ENCODE results near the gene FBXO42.
"Not testable (repeated sequence)": the region's sequence is repeated elsewhere in the genome, so short reads cannot be mapped to it uniquely, and the experiment has no call there.

Gene FBXO42

GRCh38 chr1:16371725-16372124, 19.4 kb upstream of the FBXO42 start:
- DNase-seq, result no peak

DNA sequence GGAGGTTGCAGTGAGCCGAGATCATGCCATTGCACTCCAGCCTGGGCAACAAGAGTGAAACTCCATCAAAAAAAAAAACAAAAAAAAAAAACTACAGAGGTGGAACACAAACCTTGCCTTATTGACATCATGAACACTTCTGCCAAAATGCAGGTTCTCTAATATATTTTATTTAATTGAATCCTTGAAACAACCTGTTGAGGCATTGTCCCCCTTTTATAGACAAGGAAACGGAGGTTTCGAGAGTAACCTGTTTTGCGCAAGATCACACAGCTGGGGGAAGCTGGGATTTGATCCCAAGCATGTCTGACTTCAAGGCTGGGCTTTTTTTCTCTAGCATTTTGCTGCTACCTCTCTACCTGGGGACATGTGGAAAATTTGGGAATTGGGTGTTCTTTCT, 17.5 kb upstream of the FBXO42 start:
- DNase-seq, result no peak

GRCh38 chr1:16367968-16368890, 15.9 kb upstream of the FBXO42 start:
- DNase-seq, result no peak

GRCh38 chr1:16367258-16367967, 15.1 kb upstream of the FBXO42 start:
- DNase-seq, result peak; percentile 89

GRCh38 chr1:16366722-16367257, 14.5 kb upstream of the FBXO42 start, which contains the start of gene SZRD1:
Gene SZRD1, plus strand, starts transcription at chr1:16367242. Its CDS starts 16 bp downstream, at chr1:16367258.
- peak; percentile 96 for DNase-seq

DNA sequence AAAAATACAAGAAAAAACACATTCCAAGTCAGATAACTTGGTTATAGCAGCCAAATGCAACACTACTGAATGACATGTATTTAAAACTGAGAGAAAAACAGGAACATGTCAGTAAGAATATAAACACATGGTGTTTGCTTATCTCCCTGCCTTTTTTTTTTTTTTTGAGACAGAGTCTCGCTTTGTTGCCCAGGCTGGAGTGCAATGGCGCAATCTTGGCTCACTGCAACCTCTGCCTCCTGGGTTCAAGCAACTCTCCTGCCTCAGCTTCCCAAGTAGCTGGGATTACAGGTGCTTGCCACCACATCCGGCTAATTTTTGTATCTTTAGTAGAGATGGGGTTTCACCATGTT, 12.8 kb upstream of the FBXO42 start:
- DNase-seq, result not testable (repeated sequence)

DNA sequence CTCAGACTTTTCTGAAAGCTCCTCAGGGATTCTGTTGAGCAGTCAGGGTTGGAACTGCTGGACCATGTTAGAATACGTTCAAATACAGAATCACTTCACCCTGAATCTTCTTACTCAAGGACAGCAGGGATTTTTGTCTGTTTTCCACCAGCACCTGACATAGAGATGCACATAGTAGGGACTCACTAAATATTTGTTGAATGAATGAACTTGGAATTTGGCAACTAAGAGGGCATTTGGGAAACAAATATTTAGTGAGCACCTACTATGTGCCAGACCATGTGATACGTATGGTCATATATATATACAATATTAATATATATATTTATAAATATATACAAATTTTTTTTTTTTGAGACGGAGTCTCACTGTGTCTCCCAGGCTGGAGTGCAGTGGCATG, 4.6 kb upstream of the FBXO42 start:
- DNase-seq, result no peak

GRCh38 chr1:16354619-16355018, 2.3 kb upstream of the FBXO42 start:
- DNase-seq, result no peak

- DNase-seq, result no peak
Observed at GRCh38 chr1:16352842-16353535, 709 bp upstream of the FBXO42 start.

GRCh38 chr1:16351456-16351993, 755 bp downstream of the FBXO42 start:
- no peak for DNase-seq

GRCh38 chr1:16349847-16350406, 2.4 kb downstream of the FBXO42 start:
- no peak for DNase-seq

- no peak for DNase-seq
Observed at GRCh38 chr1:16348414-16349182, 3.7 kb downstream of the FBXO42 start.

- not testable (repeated sequence) for DNase-seq
Observed at GRCh38 chr1:16343276-16343675, 9.0 kb downstream of the FBXO42 start.

DNA sequence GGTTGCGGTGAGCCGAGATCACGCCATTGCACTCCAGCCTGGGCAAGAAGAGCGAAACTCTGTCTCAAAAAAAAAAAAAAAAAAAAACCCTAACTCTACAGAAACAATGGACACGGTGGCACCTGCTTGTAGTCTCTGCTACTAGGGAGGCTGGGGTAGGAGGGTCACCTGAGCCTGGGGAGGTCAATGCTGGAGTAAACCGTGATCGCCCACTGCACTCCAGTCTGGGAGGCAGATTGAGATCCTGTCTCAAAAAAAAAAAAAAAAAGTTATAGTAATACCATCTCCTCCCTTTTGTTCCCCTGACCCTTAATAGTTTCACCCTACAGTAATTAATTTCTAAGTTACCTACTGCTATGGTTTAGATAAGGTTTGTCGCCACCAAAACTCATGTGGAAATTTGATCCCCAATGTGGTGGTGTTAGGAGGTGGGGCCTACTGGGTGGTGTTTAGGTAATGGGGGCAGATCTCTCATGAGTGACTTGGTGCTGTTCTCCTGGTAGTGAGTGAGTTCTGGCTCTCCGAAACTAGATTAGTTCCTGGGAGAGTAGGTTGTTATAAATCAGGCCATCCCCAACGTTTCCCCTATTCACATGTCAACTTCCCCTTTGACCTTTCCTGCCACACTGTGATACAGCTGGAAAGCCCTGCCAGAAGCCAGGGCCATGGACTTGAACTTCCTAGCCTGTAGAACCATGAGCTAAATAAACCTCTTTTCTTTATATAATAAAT, 9.8 kb downstream of the FBXO42 start:
- no peak for DNase-seq

DNA sequence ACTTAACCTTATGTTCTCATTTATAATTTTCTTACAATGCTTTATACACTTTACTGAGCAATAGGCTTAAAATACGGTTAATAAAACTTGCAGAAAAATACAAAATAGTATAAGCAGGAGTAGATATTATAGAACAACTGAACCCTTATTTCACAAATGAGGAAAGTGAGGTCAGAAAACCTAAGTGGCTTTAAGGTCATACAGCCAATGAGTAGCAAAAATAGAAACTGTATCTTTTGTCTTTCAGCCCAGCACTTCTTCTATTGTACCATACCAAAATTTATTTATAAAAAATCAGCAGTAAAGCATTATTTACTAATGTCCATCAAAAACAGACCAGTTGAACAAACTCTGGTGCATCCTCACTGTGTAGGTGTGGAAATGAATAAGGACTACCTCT, 11.6 kb downstream of the FBXO42 start:
- no peak for DNase-seq

DNA sequence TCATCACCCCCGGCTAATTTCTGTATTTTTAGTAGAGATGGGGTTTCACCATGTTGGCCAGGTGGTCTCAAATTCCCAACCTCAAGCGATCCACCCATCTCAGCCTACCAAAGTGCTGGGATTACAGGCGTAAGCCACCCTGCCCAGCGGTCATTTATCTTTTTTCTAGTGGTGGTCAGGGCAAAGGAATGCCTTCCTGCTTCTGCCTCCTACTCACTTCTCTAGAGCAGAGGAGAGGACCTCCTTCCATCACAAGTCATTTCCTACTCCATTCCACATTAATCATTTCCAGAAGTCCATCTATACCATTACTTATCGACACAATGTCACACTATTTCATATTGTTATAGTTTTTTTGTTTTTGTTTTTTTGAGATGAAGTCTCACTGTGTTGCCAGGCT, 13.3 kb downstream of the FBXO42 start:
- no peak for DNase-seq

GRCh38 chr1:16334655-16335340, 17.5 kb downstream of the FBXO42 start:
- DNase-seq, result no peak

DNA sequence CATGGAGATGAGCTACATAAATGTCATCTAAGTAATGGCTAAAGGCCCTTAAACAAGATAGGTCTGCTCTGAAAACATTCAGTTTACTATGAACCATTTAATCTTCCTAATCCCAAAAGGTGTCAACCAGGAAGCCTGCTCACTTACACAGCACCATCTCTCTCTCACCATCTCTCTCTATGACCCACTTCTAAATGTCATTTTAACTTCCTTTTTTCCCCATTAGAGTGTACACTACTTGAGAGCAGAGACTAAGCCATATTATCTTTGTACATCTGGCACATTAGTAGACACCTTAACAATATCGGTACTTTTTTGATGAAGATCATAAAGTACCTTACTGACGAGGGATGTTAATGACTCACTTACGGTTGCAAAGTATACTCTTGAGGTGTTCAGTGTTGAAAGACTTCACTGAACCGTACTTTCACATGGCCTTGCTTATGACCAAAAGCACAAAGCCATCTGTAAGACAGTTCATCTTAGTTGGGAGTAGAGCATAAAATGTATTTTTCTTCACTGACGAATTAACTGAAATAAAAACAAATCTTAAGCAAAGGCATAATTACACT, 25.4 kb downstream of the FBXO42 start:
- DNase-seq, result no peak

- DNase-seq, result no peak
Observed at GRCh38 chr1:16324456-16324890, 27.8 kb downstream of the FBXO42 start.
